ENCODE measurements around the gene TNNI2.
"Not testable (repeated sequence)": the region's sequence is repeated elsewhere in the genome, so short reads cannot be mapped to it uniquely, and the experiment has no call there.

Gene TNNI2

DNA sequence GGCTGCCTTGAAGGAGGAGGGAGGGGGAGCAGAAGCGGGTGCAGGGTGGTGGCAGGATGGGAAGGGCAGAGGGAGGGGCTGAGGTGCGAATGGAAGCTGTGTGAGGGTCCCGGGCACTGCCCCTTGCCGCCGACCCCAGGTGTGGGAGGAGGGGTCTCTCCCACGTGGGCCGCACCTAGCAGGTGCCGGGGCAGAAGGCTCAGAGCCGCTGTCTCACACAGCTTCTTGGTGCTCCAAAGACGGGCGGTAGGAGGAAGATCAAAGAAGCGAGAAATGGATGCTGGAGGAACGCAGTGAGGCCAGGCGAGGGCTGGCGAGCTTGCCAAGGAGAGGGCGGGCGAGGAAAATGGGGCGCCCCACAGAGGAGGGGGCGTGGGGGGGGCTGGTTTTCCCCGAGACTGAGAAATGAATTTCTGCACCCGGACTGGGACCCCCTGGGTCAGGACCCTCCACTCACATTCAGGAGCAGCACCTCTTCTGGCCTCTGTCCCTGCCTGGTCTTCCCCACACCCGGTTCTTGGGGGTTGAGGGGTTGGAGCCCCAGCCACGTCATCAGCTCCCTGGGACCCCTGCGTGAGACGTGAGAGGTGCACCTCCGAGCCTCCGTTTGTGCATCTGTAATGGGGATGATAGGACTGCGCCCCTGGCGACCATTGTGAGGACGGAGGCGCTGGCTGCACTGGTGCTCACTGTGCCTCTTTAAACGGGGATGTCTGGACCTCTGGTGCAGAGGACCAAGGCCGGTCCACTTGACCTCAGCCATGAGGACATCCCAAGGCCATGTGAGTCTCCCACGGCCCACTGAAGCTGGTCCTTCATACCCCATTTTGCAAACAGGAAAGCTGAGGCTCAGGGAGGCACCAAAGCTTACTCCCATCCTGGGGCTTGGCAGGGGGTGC is 30.9 kb downstream of the TNNI2 start:
- no peak for DNase-seq (ENCODE audit: low read depth)
- TF ChIP-seq, protein P1, sequence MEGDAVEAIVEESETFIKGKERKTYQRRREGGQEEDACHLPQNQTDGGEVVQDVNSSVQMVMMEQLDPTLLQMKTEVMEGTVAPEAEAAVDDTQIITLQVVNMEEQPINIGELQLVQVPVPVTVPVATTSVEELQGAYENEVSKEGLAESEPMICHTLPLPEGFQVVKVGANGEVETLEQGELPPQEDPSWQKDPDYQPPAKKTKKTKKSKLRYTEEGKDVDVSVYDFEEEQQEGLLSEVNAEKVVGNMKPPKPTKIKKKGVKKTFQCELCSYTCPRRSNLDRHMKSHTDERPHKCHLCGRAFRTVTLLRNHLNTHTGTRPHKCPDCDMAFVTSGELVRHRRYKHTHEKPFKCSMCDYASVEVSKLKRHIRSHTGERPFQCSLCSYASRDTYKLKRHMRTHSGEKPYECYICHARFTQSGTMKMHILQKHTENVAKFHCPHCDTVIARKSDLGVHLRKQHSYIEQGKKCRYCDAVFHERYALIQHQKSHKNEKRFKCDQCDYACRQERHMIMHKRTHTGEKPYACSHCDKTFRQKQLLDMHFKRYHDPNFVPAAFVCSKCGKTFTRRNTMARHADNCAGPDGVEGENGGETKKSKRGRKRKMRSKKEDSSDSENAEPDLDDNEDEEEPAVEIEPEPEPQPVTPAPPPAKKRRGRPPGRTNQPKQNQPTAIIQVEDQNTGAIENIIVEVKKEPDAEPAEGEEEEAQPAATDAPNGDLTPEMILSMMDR (IDR thresholded peaks at IDR 0.05; ENCODE audit: low read length, missing control alignments) = peak; percentile 34
- H3K4me3 ChIP-seq (replicated peaks; ENCODE audit: low read depth, low read length) = no peak overlapping the region

DNA sequence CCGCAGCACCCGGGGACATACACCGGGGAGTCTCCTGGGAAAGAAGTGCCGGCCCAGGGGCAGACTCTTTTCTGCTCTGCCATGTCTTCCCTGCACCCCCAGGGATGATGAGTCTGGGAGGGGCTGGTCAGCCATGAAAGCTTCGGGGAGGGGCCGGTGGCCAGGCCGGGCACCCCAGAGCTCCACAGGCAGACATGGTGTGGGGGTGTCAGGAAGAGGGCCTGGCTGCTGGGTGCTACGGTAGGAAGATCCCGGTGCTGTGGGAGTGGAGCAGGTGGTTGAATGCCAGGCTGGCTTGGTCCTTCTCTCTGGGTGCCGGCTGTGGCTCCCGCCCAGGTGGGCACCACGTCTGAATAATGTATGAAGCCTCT is 31.5 kb downstream of the TNNI2 start:
- no peak for DNase-seq (ENCODE audit: low read depth)
- no peak overlapping the region for H3K4me3 ChIP-seq (replicated peaks; ENCODE audit: low read depth, low read length)
- TF ChIP-seq, protein P1 (IDR thresholded peaks at IDR 0.05; ENCODE audit: low read length, missing control alignments) = no peak

DNA sequence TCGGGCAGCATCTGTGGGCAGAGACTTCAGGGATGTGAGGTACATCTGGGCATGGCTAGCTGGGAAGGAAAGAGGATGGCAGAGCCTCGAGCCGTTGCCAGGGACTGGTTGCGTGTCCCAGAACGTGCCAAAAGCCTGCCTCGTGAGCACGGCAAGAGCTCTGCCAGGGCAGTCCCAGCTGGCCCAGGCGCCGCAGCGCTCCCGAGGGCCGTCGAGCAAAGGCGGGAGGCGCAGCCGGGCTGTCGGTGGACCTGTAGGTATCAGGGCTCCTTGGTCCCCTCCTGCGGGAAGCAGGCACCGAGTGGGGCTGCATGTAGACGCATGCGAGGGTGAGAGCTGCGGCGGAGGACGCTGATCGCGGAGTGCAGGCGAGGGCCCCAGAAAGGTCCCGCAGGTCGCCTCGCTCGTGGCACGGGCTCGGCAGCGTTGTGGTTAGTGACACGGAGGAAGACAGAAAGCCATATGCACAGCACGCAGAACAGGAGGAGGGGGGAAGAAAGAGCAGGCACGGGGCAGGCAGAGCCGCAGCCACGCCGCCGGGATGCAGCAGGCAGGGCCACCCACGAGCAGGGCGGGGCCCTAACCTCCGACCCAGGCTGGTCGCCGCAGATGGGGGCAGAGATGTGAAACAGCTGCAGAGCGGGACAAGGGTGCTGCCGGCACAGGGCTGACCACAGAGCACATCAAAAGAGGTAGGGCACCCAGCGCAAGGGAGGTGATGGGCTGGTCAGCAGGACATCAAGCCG is 32.1 kb downstream of the TNNI2 start:
- no peak for DNase-seq (ENCODE audit: low read depth)
- H3K4me3 ChIP-seq (replicated peaks; ENCODE audit: low read depth, low read length) = no peak overlapping the region
- TF ChIP-seq, protein P1 (IDR thresholded peaks at IDR 0.05; ENCODE audit: low read length, missing control alignments) = no peak

DNA sequence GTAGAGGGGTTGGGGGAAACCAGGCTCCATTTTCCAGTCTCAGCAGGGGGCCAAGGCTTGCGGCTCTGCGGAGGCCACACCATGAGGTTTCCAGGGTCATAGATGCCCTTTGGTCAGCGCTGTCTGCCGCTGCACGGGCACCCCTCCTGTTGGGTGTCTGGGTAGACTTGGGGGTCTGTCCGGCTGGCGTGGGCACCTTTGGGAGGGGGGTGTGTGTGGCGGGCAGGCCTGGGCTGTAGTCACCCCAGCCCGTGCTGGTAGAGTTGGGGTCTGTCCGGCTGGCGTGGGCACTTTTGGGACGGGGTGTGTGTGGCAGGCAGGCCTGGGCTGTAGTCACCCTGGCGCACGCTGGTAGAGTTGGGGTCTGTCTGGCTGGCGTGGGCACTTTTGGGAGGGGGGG is 32.8 kb downstream of the TNNI2 start:
- no peak for DNase-seq (ENCODE audit: low read depth)
- TF ChIP-seq, protein P1 (IDR thresholded peaks at IDR 0.05; ENCODE audit: low read length, missing control alignments) = no peak
- no peak overlapping the region for H3K4me3 ChIP-seq (replicated peaks; ENCODE audit: low read depth, low read length)

DNA sequence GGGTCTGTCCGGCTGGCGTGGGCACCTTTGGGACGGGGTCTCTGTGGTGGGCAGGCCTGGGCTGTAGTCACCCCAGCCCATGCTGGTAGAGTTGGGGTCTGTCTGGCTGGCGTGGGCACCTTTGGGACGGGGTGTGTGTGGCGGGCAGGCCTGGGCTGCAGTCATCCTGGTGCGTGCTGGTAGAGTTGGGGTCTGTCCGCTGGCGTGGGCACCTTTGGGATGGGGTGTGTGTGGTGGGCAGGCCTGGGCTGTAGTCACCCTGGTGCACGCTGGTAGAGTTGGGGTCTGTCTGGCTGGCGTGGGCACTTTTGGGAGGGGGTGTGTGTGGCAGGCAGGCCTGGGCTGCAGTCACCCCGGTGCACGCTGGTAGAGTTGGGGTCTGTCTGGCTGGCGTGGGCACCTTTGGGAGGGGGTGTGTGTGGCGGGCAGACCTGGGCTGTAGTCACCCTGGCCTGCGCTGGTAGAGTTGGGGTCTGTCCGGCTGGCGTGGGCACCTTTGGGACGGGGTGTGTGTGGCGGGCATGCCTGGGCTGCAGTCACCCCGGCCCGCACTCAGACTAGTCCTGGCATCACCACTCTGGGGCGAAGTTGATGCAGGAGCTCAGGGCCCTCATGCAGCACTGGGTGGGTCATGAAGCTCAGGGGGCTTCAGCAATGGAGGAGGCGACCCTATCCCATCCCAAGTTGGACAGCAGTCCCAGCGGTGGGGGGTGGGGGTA is 33.6 kb downstream of the TNNI2 start:
- H3K4me3 ChIP-seq (replicated peaks; ENCODE audit: low read depth, low read length) = no peak overlapping the region
- DNase-seq (ENCODE audit: low read depth) = no peak
- TF ChIP-seq, protein P1 (IDR thresholded peaks at IDR 0.05; ENCODE audit: low read length, missing control alignments) = no peak

DNA sequence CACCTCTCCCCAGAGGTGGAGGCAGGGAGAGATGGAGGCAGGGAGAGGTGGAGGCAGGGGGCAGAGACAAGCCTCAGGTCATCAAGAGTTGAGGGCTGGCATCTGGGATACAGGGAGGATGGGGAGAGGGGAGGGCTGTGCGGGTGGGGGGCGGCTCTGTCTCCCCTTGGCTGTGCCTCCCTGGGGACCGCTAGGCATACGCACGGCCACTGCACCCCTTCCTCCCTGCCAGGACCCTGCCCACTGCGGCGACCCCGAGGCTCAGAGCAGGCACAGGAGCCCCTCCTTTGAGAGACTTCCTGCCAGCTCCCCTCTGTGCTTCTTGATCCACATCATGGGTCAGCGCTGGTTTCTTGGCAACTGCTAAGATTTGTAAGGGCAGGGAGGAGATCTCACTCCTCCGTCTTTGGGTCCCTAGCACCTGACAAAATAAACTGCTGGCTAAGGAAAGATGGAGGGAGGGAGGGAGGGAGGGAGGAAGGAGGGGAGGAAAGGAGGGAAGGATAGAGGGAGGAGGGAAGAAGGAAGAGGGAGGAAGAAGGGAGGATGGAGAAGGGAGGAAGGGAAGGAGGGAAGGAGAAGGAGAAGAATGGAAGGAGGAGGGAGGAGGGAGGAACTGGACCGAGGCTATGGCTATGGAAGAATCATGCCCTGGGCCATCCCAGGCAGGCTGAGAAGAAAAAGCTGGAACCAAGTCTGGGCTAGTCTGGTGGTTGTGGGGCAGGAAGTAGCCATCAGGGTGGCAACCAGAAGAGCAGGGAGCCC is 34.4 kb downstream of the TNNI2 start:
- DNase-seq (ENCODE audit: low read depth) = peak; percentile 62

DNA sequence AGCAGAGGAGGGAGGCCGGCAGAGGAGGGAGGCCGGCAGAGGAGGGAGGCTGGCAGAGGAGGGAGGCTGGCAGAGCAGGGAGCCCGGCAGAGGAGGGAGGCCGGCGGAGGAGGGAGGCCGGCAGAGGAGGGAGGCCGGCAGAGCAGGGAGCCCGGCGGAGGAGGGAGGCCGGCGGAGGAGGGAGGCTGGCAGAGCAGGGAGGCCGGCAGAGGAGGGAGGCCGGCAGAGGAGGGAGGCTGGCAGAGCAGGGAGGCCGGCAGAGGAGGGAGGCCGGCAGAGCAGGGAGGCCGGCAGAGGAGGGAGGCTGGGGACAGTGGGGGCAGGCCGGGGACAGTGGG is 35.0 kb downstream of the TNNI2 start:
- H3K4me3 ChIP-seq (replicated peaks; ENCODE audit: low read depth, low read length); DNase-seq (ENCODE audit: low read depth): not testable (repeated sequence)

More for the DNA sequence above, 34.4 kb downstream of the TNNI2 start:
- H3K4me3 ChIP-seq (replicated peaks; ENCODE audit: low read depth, low read length) = no peak overlapping the region
- TF ChIP-seq, protein P1 (IDR thresholded peaks at IDR 0.05; ENCODE audit: low read length, missing control alignments) = no peak

DNA sequence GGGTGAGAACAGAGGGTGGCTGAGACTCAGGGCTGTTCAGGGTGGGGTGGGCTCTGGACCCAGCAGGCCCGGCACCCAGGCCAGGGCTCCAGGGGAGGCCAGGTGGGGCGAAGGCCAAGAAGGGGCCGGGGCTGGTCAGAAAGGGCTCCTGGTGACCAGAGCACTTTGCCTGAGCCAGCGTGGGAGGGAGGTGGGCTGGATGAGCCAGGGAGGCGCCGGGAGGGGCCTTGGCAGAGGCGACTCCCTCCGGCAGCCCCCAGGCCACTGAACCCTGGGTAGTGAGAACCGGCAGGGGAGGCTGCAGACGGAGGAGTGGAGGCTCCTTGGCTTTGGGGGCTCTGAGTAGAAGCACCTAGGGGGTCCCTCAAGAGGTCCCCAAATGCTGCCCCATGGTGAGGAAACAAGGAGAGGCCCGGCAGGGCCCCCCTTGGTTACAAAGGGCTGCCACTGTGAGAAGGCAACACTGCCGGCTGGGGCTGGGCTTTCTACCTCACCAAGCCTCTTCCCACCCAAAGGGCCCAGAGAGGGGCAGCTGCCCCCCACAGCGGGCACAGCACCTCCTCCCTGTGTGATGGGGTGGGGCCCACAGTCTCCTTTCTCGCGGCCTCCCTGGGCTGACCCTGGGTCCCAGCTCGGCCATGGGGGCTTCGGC is 35.8 kb downstream of the TNNI2 start:
- not testable (repeated sequence) for DNase-seq (ENCODE audit: low read depth)

More for the DNA sequence above, 35.8 kb downstream of the TNNI2 start:
- not testable (repeated sequence) for H3K4me3 ChIP-seq (replicated peaks; ENCODE audit: low read depth, low read length)

Measured in fibroblast of pulmonary artery (primary cell).